Kidney capillary endothelial cell (primary cell): ENCODE data around the gene MYLK4.

Experiments
- DNase-seq: peaks from one replicate; pipeline ENCODE4 v3.0.0-alpha.2; 2018; ENCODE audit warnings: low spot score

The MYLK4 gene

GRCh38 chr6:2750832-2751231 lies at the start of gene MYLK4:
Gene MYLK4 (minus strand): TSS chr6:2750922. CDS start chr6:2749294, 1,628 bp downstream.
- no peak for DNase-seq

GRCh38 chr6:2799936-2800527 lies 49.3 kb upstream of the MYLK4 start:
- DNase-seq = no peak

DNA sequence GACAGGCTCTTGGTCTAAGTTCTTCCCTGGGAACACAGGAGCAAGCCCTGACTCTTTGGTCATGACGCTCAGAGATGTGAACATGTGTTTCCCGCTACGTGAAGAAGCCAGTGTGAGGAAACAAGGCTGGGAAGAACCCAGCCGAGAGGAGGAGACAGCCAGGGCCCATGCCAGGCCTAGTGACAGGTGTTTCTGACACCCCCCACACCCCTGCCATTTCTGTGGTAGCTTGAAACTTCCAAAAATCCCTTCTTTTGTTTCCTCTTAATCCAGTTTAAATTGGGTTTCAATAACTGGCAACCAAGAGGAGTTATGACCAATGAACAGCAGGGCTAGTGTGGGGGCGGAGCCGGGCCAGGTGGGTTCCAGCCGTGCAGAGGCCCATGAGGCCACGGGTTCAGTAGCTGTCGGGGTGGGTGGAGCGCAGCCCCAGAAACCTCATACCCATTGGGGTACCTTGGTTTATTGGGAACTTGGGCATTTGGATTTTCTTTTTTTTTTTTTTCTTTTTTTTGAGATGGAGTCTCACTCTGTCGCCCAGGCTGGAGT lies 47.9 kb upstream of the MYLK4 start:
- no peak for DNase-seq

GRCh38 chr6:2797564-2798031 lies 46.9 kb upstream of the MYLK4 start:
- DNase-seq = no peak

DNA sequence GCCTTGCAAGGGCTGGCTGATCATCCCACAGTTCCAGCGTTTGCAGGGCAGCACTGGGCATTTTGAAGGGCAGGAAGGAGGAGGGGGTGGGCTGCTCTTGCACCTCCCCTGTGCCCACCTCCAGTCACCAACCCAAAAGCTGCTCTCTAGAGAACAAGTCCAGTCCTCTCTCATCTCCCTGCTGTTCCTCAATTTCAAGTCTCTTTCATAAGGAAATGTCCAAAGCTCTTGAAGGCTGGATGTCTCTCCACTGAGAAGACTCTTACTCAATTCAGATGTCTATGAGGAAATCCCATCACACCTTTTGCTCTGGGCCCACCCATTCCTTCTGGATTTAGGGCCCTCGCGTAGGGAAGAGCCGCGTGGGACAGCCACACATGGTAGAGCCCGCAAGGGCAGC lies 46.1 kb upstream of the MYLK4 start:
- DNase-seq = no peak

DNA sequence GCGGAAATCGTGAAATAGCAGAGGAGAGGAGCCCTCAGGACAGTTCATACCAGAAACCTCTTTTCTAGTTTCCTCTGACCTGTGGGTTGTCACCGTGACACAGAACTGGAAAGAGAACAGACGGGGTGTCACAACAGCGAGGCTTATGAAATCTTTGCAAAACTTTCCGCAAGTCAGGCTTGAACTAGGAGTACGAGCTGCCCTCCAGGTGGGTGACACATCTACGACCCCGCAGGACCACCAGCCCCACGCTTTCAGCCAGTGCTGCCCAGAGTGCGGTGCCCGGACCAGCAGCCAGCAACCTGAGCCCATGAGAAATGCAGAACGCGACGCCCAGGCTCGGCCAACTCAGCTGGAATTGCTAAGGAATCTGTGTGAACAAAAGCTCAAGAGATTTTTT lies 45.2 kb upstream of the MYLK4 start:
- no peak for DNase-seq

DNA sequence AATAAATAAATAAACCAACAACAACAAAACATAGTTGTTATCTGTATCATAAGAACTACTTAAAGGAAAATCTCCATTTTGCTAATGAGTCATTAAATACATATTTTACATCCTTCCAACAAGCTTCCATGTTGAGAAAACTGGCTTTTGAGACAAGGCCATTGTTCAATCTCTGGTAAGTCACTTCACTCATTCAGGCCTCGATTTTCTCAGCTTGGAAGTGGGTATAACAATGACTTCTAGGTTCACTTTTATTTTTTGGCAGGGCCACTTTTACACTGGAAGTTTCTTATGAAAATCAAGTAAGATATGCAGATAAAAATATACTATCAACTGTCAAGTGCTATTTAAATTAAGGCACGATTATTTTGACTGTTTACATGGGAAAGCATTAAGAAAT lies 44.4 kb upstream of the MYLK4 start:
- no peak for DNase-seq

- no peak for DNase-seq
Measured at GRCh38 chr6:2794171-2794730, 43.5 kb upstream of the MYLK4 start.

- no peak for DNase-seq
Measured at GRCh38 chr6:2793534-2794151, 42.9 kb upstream of the MYLK4 start.

DNA sequence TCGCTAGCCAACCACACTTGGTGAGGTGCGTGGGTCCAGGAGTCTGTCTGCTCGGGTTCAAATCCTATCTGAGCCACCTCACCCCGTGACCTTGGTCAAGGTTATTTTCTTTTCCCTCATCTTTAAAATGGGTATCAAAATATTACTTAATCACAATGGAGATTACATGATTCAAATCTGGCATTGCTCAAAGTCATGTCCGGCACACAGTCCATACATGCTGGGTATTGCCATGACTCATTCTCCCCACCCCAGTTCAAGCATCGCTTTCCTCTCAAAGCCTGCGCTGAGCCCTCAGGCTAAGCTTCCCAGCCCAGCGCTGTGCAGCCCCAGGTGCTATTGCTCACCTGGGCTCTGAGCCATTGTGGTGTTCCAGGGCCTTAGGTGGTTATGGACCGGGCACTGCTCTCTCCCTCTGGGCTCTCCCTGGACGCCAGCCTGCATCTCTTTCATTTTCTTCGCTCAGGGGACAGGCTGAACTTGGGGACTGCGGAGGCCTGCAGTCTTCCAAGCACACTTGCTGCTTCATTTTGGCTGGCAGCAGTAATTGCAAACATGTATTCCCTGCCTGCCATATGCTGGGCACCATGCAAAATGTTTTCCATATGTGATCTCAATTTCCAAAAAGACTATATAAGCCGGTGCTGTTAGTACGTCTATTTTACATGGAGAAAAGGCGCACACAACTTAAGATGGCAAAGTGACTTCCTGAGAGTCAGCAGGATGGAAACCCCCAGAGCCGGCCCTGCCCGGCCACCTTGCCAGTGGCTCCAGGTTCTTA lies 41.8 kb upstream of the MYLK4 start:
- DNase-seq = no peak

GRCh38 chr6:2791450-2791974 lies 40.8 kb upstream of the MYLK4 start:
- DNase-seq = no peak

DNA sequence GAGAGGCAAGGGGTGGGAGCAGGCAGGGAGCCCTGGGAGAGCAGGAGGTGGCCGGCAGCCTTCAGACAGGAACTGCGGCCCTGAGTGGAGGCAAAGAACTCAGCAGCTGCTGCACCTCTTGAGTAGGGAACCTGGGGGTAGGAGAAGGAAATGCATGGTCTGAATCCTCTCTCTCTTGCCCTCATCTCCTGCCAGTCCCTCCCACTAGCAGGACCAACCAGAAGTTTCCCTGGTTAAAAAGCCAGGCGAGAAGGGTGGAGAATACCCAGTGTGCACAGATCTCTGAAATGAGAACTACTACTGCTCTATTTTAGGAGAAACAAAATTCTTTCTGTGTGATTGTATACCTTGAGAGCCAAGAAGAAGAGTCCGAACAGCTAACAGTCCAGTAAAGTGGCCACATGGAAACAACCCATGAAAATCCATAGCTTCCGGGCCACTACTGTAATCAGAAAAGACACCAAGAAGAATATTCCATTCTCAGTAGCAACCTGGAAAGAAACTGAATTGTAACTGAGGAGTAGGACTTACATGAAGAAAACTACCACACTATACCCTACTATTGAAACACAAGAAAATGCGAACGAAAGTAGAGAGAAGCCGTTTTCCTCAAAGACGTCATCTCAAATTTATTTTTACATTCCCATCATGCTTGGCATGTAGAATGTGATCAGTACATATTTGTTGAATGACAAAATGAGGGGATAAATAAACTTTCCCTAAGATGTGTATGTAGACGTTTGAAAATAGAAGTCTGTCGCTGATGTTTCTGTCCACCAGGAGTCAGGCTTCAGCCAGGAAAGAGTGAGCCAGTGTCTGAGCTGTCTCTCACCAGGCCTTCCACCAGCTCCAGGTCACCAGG lies 40.1 kb upstream of the MYLK4 start:
- peak; percentile 81 for DNase-seq

GRCh38 chr6:2786269-2786668 lies 35.5 kb upstream of the MYLK4 start:
- no peak for DNase-seq

DNA sequence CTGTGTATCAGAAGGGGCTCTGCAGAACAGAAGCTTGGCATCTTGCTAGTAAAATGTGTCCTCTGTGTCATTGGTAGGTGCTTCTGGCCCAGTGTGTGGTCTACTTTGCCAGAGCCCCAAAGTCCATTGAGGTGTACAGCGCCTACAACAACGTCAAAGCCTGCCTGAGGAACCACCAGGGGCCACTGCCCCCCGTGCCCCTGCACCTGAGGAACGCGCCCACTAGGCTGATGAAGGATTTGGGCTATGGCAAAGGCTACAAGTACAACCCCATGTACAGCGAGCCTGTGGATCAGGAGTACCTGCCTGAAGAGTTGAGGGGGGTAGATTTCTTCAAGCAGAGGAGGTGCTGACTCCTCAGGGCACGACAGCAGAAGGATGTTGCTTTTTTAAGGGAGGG lies 34.2 kb upstream of the MYLK4 start:
- DNase-seq = no peak

DNA sequence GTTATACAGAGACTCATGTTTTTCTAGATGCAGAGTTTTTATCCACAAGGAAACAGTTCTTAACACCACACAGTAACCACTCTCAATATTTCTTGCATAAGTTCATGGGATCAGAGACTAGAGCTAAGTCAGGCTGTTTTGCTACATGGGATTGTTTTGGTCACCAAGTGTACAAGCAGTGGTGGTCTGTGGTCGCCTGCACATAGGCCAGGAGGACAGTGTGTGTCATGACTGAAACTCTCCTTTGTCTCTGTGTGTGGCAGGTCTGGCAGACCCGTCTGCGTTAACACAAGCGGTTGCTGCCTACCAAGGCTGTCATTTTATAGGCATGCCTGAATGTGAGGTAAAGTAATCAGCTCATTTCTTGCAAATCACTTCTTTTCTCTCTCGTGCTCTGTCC lies 33.3 kb upstream of the MYLK4 start:
- DNase-seq = no peak

GRCh38 chr6:2783188-2783963 lies 32.7 kb upstream of the MYLK4 start:
- no peak for DNase-seq

DNA sequence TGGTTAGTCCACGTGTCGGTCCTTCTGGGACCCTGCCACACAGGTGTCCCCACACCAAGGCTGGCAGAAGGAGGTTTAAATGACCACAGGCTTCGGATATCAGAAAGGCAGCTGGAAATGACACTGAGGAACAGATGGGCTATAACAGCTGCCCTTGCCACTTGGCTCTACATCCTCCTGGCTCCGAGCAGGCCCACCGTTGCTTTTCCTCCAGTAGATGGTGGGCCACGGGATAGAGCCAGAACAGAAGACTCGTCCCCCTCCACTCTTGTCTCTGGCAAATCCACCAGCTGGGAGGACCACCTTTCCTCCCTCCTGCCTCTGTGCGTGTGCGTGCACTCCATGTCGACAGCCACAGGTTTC lies 32.1 kb upstream of the MYLK4 start:
- no peak for DNase-seq

GRCh38 chr6:2782356-2782708 lies 31.6 kb upstream of the MYLK4 start:
- no peak for DNase-seq

DNA sequence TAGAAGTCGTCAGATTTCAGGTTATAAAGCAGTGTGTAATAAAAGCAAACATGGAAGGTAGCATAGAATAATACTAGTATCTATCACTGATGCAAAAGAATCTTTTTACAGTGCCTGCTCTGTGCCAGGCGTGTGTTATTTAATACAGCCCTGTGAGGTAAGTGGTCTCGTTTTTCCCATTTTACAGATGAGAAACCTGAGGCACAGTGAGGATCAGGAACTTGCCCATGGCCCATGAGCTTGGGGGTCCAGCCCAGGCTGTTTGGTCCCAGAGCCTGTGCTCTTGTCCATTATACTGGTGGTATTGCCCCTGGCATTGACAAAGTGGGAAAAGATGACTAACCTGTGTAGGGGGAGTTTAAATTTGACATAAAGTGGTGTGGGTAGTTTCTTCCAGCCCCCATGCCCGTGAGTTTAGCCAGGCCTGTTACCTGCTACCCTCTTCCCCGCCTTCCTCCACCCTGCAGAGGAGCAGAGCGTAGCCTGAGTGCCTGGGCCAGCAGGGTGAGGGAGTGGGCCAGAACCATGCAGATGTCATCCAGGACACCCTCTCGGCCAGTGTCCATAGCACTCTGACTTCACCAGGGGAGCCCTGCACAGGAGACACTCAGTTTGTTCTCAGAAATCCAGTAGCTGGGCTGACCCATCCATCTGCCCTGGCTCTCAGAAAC lies 31.1 kb upstream of the MYLK4 start:
- DNase-seq = no peak

DNA sequence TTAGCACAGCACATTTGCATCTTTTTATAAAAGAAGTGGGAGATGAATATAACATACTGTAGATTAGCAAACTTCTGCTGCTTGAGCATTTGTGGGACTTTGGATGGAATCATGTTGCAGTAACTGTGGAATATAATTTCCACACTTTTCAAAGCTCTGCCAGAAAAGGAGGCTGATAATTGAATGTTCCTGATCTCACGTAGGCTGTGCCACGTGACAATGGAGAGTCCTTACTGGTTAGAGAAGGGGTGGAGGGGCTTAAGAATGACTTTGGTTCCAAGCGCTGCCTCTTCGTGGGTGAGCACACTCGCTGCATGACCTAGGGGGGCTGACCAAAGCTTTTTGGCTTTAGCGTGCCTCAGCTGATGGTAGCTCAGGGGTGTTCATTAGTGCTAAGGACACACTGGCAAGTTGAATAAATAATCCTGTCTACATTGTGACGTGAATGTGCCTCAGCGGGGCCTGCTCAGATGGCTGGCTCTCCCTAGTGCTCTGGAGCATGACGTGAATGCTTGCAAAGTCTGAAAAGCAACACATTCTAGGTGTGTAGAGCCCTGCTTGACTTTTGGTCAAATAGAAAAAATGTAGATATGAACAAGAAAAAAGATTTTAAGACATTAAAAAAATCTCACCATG lies 29.5 kb upstream of the MYLK4 start:
- DNase-seq = no peak
